GM12878 (cell line): Measurements from ENCODE around the gene FBLIM1. TPM values are rescaled to one million over a fixed set of nuclear protein-coding genes. Genes with fewer than 3 reads are reported as not detected.

Experiments used
- polyA plus RNA-seq, 11 experiments: library from polyadenylated mRNA; depleted of rRNA in 4 of 11; unstranded in 6 of 11; stranded (reverse) in 5 of 11; fragments of >200 nt; fragmentation: Nextera tagmentation in 4 of 11; fragmentation: Illumina TruSeq in 1 of 11; extraction: Ambion mirVana in 4 of 11; extraction: Trizol in 1 of 11; gene quantifications; 1 replicate in 1 of 11; 2 replicates in 10 of 11; pipeline versions ENCODE4 v1.2.1 to v1.2.3, GENCODE V29; 2011 to 2016; ENCODE audit warnings: inconsistent platforms in 2 of 11, missing spikeins in 2 of 11, low read depth in 1 of 11
- total RNA-seq, 4 experiments: library from RNA; depleted of rRNA in 3 of 4; stranded (reverse); fragments of >200 nt in 3 of 4; fragmentation: Illumina TruSeq in 1 of 4; extraction: Trizol in 1 of 4; gene quantifications; 2 replicates each; pipeline versions ENCODE4 v1.2.1 to v1.2.3, GENCODE V29; 2013 to 2021

FBLIM1 gene
- total and polyA plus RNA-seq, 10 of the 15 experiments (the other 5 are each of a cell fraction or from before 2014, with no cell fraction given): 0.03 to 0.13 TPM; not detected in 8

Other genes starting within 250 kb of the FBLIM1 start
Only the 7 nearest of the 11 such genes appear.
- gene AGMAT, start 173.7 kb upstream of the FBLIM1 start, total RNA-seq (2014; rRNA removed): 7.0 and 7.9 TPM in 2 replicates
- 5.0 and 5.3 TPM in 2 replicates for gene AGMAT, start 173.7 kb upstream of the FBLIM1 start, total RNA-seq (2014; rRNA removed; fragmentation: Illumina TruSeq; extraction: Trizol)
- 6.9 and 7.4 TPM in 2 replicates for gene AGMAT, start 173.7 kb upstream of the FBLIM1 start, total RNA-seq (2021)
- 1.4 and 1.5 TPM in 2 replicates for gene AGMAT, start 173.7 kb upstream of the FBLIM1 start, polyA plus RNA-seq (2011; rRNA removed)
- gene AGMAT, start 173.7 kb upstream of the FBLIM1 start, polyA plus RNA-seq (2014; fragmentation: Illumina TruSeq; extraction: Trizol): 3.5 and 4.7 TPM in 2 replicates
- gene AGMAT, start 173.7 kb upstream of the FBLIM1 start, polyA plus RNA-seq (2014; fragmentation: Nextera tagmentation; extraction: Ambion mirVana): 1 to 10 TPM in 1 of 2 experiments, under 1 TPM in 1; 0.47 to 1.6 TPM
- 5.7 and 6.0 TPM in 2 replicates for gene AGMAT, start 173.7 kb upstream of the FBLIM1 start, polyA plus RNA-seq (2014; rRNA removed)
- gene AGMAT, start 173.7 kb upstream of the FBLIM1 start, polyA plus RNA-seq (2016; fragmentation: Nextera tagmentation; extraction: Ambion mirVana): 1 to 10 TPM; 3.6 to 4.7 TPM
- 24.1 TPM in 2 replicates for gene DDI2, start 141.3 kb upstream of the FBLIM1 start, total RNA-seq (2014; rRNA removed)
- gene DDI2, start 141.3 kb upstream of the FBLIM1 start, total RNA-seq (2014; rRNA removed; fragmentation: Illumina TruSeq; extraction: Trizol): 17.1 and 17.3 TPM in 2 replicates
- gene DDI2, start 141.3 kb upstream of the FBLIM1 start, total RNA-seq (2021): 29.1 and 33.1 TPM in 2 replicates
- gene DDI2, start 141.3 kb upstream of the FBLIM1 start, polyA plus RNA-seq (2011; rRNA removed): 10.8 TPM in 2 replicates
- gene DDI2, start 141.3 kb upstream of the FBLIM1 start, polyA plus RNA-seq (2014; fragmentation: Illumina TruSeq; extraction: Trizol): 22.0 and 23.0 TPM in 2 replicates
- gene DDI2, start 141.3 kb upstream of the FBLIM1 start, polyA plus RNA-seq (2014; fragmentation: Nextera tagmentation; extraction: Ambion mirVana): 1 to 10 TPM; 3.3 to 3.6 TPM
- 11.6 and 12.3 TPM in 2 replicates for gene DDI2, start 141.3 kb upstream of the FBLIM1 start, polyA plus RNA-seq (2014; rRNA removed)
- 10 to 100 TPM in 1 of 2 experiments, 1 to 10 TPM in 1; 7.1 to 10.1 TPM for gene DDI2, start 141.3 kb upstream of the FBLIM1 start, polyA plus RNA-seq (2016; fragmentation: Nextera tagmentation; extraction: Ambion mirVana)
- 20.9 and 25.8 TPM in 2 replicates for gene PLEKHM2, start 74.5 kb upstream of the FBLIM1 start, total RNA-seq (2014; rRNA removed)
- 14.0 and 18.3 TPM in 2 replicates for gene PLEKHM2, start 74.5 kb upstream of the FBLIM1 start, total RNA-seq (2014; rRNA removed; fragmentation: Illumina TruSeq; extraction: Trizol)
- gene PLEKHM2, start 74.5 kb upstream of the FBLIM1 start, total RNA-seq (2021): 48.9 and 55.2 TPM in 2 replicates
- 15.9 and 41.0 TPM in 2 replicates for gene PLEKHM2, start 74.5 kb upstream of the FBLIM1 start, polyA plus RNA-seq (2011; rRNA removed)
- gene PLEKHM2, start 74.5 kb upstream of the FBLIM1 start, polyA plus RNA-seq (2014; fragmentation: Illumina TruSeq; extraction: Trizol): 7.4 and 20.2 TPM in 2 replicates
- under 1 TPM; 0.37 to 0.53 TPM for gene PLEKHM2, start 74.5 kb upstream of the FBLIM1 start, polyA plus RNA-seq (2014; fragmentation: Nextera tagmentation; extraction: Ambion mirVana)
- 38.6 and 47.2 TPM in 2 replicates for gene PLEKHM2, start 74.5 kb upstream of the FBLIM1 start, polyA plus RNA-seq (2014; rRNA removed)
- gene PLEKHM2, start 74.5 kb upstream of the FBLIM1 start, polyA plus RNA-seq (2016; fragmentation: Nextera tagmentation; extraction: Ambion mirVana): 1 to 10 TPM; 6.8 to 7.9 TPM
- gene SLC25A34, start 22.5 kb upstream of the FBLIM1 start, total RNA-seq (2014; rRNA removed): 0.34 and 0.82 TPM in 2 replicates
- 0.28 and 0.45 TPM in 2 replicates for gene SLC25A34, start 22.5 kb upstream of the FBLIM1 start, total RNA-seq (2014; rRNA removed; fragmentation: Illumina TruSeq; extraction: Trizol)
- 0.69 and 0.90 TPM in 2 replicates for gene SLC25A34, start 22.5 kb upstream of the FBLIM1 start, total RNA-seq (2021)
- gene SLC25A34, start 22.5 kb upstream of the FBLIM1 start, polyA plus RNA-seq (2011; rRNA removed): 0.10 and 0.30 TPM in 2 replicates
- gene SLC25A34, start 22.5 kb upstream of the FBLIM1 start, polyA plus RNA-seq (2014; fragmentation: Illumina TruSeq; extraction: Trizol): 0.35 and 0.48 TPM in 2 replicates
- under 1 TPM; 0.02 to 0.13 TPM for gene SLC25A34, start 22.5 kb upstream of the FBLIM1 start, polyA plus RNA-seq (2014; fragmentation: Nextera tagmentation; extraction: Ambion mirVana)
- gene SLC25A34, start 22.5 kb upstream of the FBLIM1 start, polyA plus RNA-seq (2014; rRNA removed): 1.6 and 2.0 TPM in 2 replicates
- gene SLC25A34, start 22.5 kb upstream of the FBLIM1 start, polyA plus RNA-seq (2016; fragmentation: Nextera tagmentation; extraction: Ambion mirVana): under 1 TPM; 0.05 to 0.50 TPM
- gene TMEM82, start 16.3 kb upstream of the FBLIM1 start, total RNA-seq (2014; rRNA removed): not detected in 2 replicates
- gene TMEM82, start 16.3 kb upstream of the FBLIM1 start, total RNA-seq (2014; rRNA removed; fragmentation: Illumina TruSeq; extraction: Trizol): not detected in 2 replicates
- gene TMEM82, start 16.3 kb upstream of the FBLIM1 start, total RNA-seq (2021): not detected in 2 replicates
- gene TMEM82, start 16.3 kb upstream of the FBLIM1 start, polyA plus RNA-seq (2011; rRNA removed): not detected in 2 replicates
- not detected in 2 replicates for gene TMEM82, start 16.3 kb upstream of the FBLIM1 start, polyA plus RNA-seq (2014; fragmentation: Illumina TruSeq; extraction: Trizol)
- gene TMEM82, start 16.3 kb upstream of the FBLIM1 start, polyA plus RNA-seq (2014; fragmentation: Nextera tagmentation; extraction: Ambion mirVana): not detected
- gene TMEM82, start 16.3 kb upstream of the FBLIM1 start, polyA plus RNA-seq (2014; rRNA removed): not detected in 2 replicates
- gene TMEM82, start 16.3 kb upstream of the FBLIM1 start, polyA plus RNA-seq (2016; fragmentation: Nextera tagmentation; extraction: Ambion mirVana): not detected
- 7.7 and 9.8 TPM in 2 replicates for gene UQCRHL, start 48.9 kb downstream of the FBLIM1 start, total RNA-seq (2014; rRNA removed)
- gene UQCRHL, start 48.9 kb downstream of the FBLIM1 start, total RNA-seq (2014; rRNA removed; fragmentation: Illumina TruSeq; extraction: Trizol): 5.9 TPM in 2 replicates
- 1.4 and 2.0 TPM in 2 replicates for gene UQCRHL, start 48.9 kb downstream of the FBLIM1 start, total RNA-seq (2021)
- gene UQCRHL, start 48.9 kb downstream of the FBLIM1 start, polyA plus RNA-seq (2011; rRNA removed): 17.3 and 49.9 TPM in 2 replicates
- gene UQCRHL, start 48.9 kb downstream of the FBLIM1 start, polyA plus RNA-seq (2014; fragmentation: Illumina TruSeq; extraction: Trizol): 3.3 and 5.4 TPM in 2 replicates
- 1 to 10 TPM; 6.7 to 7.5 TPM for gene UQCRHL, start 48.9 kb downstream of the FBLIM1 start, polyA plus RNA-seq (2014; fragmentation: Nextera tagmentation; extraction: Ambion mirVana)
- 5.6 and 9.5 TPM in 2 replicates for gene UQCRHL, start 48.9 kb downstream of the FBLIM1 start, polyA plus RNA-seq (2014; rRNA removed)
- 1 to 10 TPM; 1.9 to 2.3 TPM for gene UQCRHL, start 48.9 kb downstream of the FBLIM1 start, polyA plus RNA-seq (2016; fragmentation: Nextera tagmentation; extraction: Ambion mirVana)
- gene SPEN, start 88.9 kb downstream of the FBLIM1 start, total RNA-seq (2014; rRNA removed): 18.9 and 20.9 TPM in 2 replicates
- 16.5 and 18.2 TPM in 2 replicates for gene SPEN, start 88.9 kb downstream of the FBLIM1 start, total RNA-seq (2014; rRNA removed; fragmentation: Illumina TruSeq; extraction: Trizol)
- gene SPEN, start 88.9 kb downstream of the FBLIM1 start, total RNA-seq (2021): 57.5 and 58.7 TPM in 2 replicates
- gene SPEN, start 88.9 kb downstream of the FBLIM1 start, polyA plus RNA-seq (2011; rRNA removed): 6.1 and 6.7 TPM in 2 replicates
- gene SPEN, start 88.9 kb downstream of the FBLIM1 start, polyA plus RNA-seq (2014; fragmentation: Illumina TruSeq; extraction: Trizol): 45.0 and 58.7 TPM in 2 replicates
- gene SPEN, start 88.9 kb downstream of the FBLIM1 start, polyA plus RNA-seq (2014; fragmentation: Nextera tagmentation; extraction: Ambion mirVana): 10 to 100 TPM in 1 of 2 experiments, 1 to 10 TPM in 1; 5.2 to 12.9 TPM
- gene SPEN, start 88.9 kb downstream of the FBLIM1 start, polyA plus RNA-seq (2014; rRNA removed): 28.4 and 34.9 TPM in 2 replicates
- 10 to 100 TPM; 21.3 to 36.2 TPM for gene SPEN, start 88.9 kb downstream of the FBLIM1 start, polyA plus RNA-seq (2016; fragmentation: Nextera tagmentation; extraction: Ambion mirVana)